Measurements from ENCODE around the gene CXorf65. TPM values are rescaled to one million over a fixed set of nuclear protein-coding genes. Genes with fewer than 3 reads are reported as not detected.

Gene CXorf65
- total RNA-seq, 5 donors from 2014 or later (not counting 1 experiment from before 2014, with no cell fraction given), result 33.8 to 86.6 (median 39.6) TPM

DNA sequence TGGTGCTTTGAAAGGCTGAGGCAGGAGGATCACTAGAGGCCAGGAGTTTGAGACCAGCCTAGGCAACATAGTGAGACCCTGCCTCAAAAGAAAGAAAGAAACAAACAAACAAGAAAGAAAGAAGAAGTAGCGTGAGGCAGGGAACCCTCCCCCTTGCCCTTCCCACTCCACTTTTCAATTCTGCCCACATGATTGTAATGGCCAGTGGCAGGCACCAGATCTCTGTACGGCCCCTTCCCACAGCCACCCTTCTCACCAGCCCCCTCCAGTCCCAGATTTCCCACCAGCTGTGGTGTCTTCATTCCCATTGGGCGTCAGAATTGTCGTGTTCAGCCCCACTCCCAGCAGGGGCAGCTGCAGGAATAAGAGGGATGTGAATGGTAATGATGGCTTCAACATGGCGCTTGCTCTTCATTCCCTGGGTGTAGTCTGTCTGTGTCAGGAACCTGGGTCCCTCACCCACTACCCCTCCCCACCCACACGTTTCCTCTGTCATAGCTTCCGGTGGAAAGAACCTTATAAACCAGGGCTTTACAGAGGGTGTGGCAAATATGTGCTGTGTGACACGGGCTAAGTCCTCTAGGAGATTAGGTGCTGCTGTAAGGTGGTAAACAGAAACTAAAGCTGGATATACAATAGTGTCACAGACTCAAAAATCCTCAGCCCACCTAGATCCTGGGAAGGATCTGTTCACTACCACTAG is 4.8 kb upstream of the CXorf65 start, which contains the start of gene IL2RG:
IL2RG (minus strand) TSS at position 437 of the 703 bp plus-strand sequence; CDS start at position 399, 38 bp downstream.
- peak within 1 kb of the TSS; percentile 94 for H3K4me3 ChIP-seq (ENCODE audit: control insufficient read depth in 1 of 2, extremely low read depth in 1 of 2, low read length in 1 of 2)
- Mint-ChIP-seq H3K4me1 (peaks cover 54 to 68% (median 60%) of the 10 kb centered on the region in 3 donors), H3K27me3 (no peaks in the 10 kb centered on the region), H3K4me3 (peak within 1 kb of the TSS; percentile 95 to 99 (median 97)), H3K9me3 (no peaks in the 10 kb centered on the region), H3K27ac (peak within 1 kb of the TSS; percentile 97 to 99), H3K36me3 (peaks cover 37% of the 10 kb centered on the region)
- ChIA-PET CTCF (interaction anchor here (1.0 to 1.9 kb wide), 8 partner anchors 9 to 71 kb away, joined by 4 to 16 read pairs (median 7); no protein-coding TSS in a partner anchor), POLR2A (interaction anchor here (0.5 to 2.4 kb wide), 20 partner anchors 8 to 1166 kb away, joined by 3 to 22 read pairs (median 5); partner anchors contain the start of genes FOXO4 (in 1 of the 2), NONO (in 1 of the 2), RPS4X (in 1 of the 2) and TAF1 (in 1 of the 2))
- peaks cover 4 to 31% of the 10 kb centered on the region in 2 donors for H3K36me3 ChIP-seq (ENCODE audit: control insufficient read depth in 2 of 2, extremely low read depth in 1 of 2, insufficient read depth in 1 of 2, low read length in 1 of 2)
- H3K27ac ChIP-seq (ENCODE audit: low read length), result peak within 1 kb of the TSS; percentile 99
- H3K4me1 ChIP-seq (ENCODE audit: control insufficient read depth in 1 of 2, extremely low read depth in 1 of 2, insufficient read depth in 2 of 2, low read length in 2 of 2), result peaks cover 17 to 56% of the 10 kb centered on the region in 2 experiments
- no peaks in the 10 kb centered on the region for H3K27me3 ChIP-seq (replicated peaks in 1 of 2; ENCODE audit: control insufficient read depth in 2 of 2, extremely low read depth in 1 of 2, insufficient read depth in 2 of 2, low read length in 1 of 2)
- no peaks in the 10 kb centered on the region for H3K9me3 ChIP-seq
- no CpG with 5 or more reads among the region's 8 CpGs for WGBS (ENCODE audit: insufficient coverage)
- ATAC-seq (replicated peaks in 1 of 4) (peak; percentile 87 to 91 (median 91)), DNase-seq (peak; percentile 35 to 90 (median 79))

DNA sequence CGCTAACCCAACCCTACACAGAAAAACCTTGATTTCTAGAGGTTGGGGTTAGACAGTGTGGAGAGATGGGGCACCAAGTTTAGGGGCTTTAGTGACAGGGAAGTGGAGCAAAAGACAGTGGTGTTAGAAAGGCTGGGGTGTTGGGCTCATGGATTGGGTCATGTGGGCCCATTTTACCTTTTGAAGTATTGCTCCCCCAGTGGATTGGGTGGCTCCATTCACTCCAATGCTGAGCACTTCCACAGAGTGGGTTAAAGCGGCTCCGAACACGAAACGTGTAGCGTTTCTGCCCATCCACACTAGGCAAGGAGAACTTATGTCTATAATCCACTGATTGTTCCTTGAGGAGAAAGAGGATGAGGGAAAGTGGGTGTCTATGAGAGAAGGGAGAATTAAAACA is 2.5 kb upstream of the CXorf65 start:
- peaks cover 69 to 82% (median 80%) of the 10 kb centered on the region in 3 donors for H3K4me1 Mint-ChIP-seq

DNA sequence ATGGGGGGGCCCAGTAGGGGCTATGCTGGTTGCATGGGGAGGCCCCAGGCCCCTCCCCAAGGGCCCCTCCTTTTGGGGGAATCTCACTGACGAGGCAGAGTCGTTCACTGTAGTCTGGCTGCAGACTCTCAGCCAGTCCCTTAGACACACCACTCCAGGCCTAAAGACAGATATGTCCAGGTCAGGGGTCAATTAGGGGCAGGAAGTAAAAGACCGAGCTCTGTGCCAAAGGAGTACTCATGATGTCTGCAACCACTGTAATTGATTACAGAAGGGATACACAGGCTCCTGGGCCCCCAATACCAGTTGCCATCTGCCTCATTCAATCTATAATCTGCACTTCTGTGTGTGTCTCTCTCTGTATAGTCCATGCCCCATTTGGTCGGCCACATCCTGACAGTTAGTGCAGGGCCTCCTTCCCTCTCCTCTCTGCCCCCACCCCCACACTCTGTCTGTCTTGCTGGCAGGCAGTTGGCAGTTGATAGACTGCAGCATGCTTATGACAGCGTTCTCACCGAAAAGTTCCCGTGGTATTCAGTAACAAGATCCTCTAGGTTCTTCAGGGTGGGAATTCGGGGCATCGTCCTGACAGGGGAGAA is 1.3 kb upstream of the CXorf65 start:
- no peaks in the 10 kb centered on the region for H3K27me3 ChIP-seq (replicated peaks in 1 of 2; ENCODE audit: control insufficient read depth in 2 of 2, extremely low read depth in 1 of 2, insufficient read depth in 2 of 2, low read length in 1 of 2)
- peak overlapping the region; percentile 99 for H3K27ac ChIP-seq (ENCODE audit: low read length)
- ChIA-PET CTCF (interaction anchor here in 1 of 2 donors (0.6 to 1.9 kb wide), 2 partner anchors 8 to 11 kb away, joined by 4 to 10 read pairs; partner anchors contain the start of gene MED12), POLR2A (interaction anchor here (1.1 to 1.4 kb wide), 2 partner anchors 8 to 11 kb away, joined by 3 to 6 read pairs; partner anchors contain the start of gene MED12 (in 1 of the 2))
- peaks cover 4 to 35% of the 10 kb centered on the region in 2 donors for H3K36me3 ChIP-seq (ENCODE audit: control insufficient read depth in 2 of 2, extremely low read depth in 1 of 2, insufficient read depth in 1 of 2, low read length in 1 of 2)
- peaks cover 27 to 75% of the 10 kb centered on the region in 2 experiments for H3K4me1 ChIP-seq (ENCODE audit: control insufficient read depth in 1 of 2, extremely low read depth in 1 of 2, insufficient read depth in 2 of 2, low read length in 2 of 2)
- peaks cover 45% of the 10 kb centered on the region for H3K36me3 Mint-ChIP-seq
- peak overlapping the region; percentile 95 to 99 (median 97) for H3K4me3 Mint-ChIP-seq
- ATAC-seq (replicated peaks in 1 of 4) (peak in 3 of 4 experiments; percentile 41 to 46 (median 45)), DNase-seq (peak in 30 of 35 experiments; percentile 31 to 64 (median 50))
- no peaks in the 10 kb centered on the region for H3K27me3 Mint-ChIP-seq
- H3K9me3 ChIP-seq, result no peaks in the 10 kb centered on the region
- H3K9me3 Mint-ChIP-seq, result no peaks in the 10 kb centered on the region
- no CpG with 5 or more reads among the region's 9 CpGs for WGBS (ENCODE audit: insufficient coverage)
- H3K4me1 Mint-ChIP-seq, result peaks cover 73 to 86% (median 86%) of the 10 kb centered on the region in 3 donors
- peak overlapping the region; percentile 94 for H3K4me3 ChIP-seq (ENCODE audit: control insufficient read depth in 1 of 2, extremely low read depth in 1 of 2, low read length in 1 of 2)
- peak overlapping the region; percentile 97 to 99 for H3K27ac Mint-ChIP-seq

More for the DNA sequence above, 2.5 kb upstream of the CXorf65 start:
- Histone ChIP-seq H3K36me3 (ENCODE audit: control insufficient read depth in 2 of 2, extremely low read depth in 1 of 2, insufficient read depth in 1 of 2, low read length in 1 of 2) (peaks cover 4 to 35% of the 10 kb centered on the region in 2 donors), H3K9me3 (no peaks in the 10 kb centered on the region), H3K27ac (ENCODE audit: low read length) (peak overlapping the region; percentile 99), H3K27me3 (replicated peaks in 1 of 2; ENCODE audit: control insufficient read depth in 2 of 2, extremely low read depth in 1 of 2, insufficient read depth in 2 of 2, low read length in 1 of 2) (no peaks in the 10 kb centered on the region), H3K4me1 (ENCODE audit: control insufficient read depth in 1 of 2, extremely low read depth in 1 of 2, insufficient read depth in 2 of 2, low read length in 2 of 2) (peaks cover 28 to 75% of the 10 kb centered on the region in 2 experiments), H3K4me3 (ENCODE audit: control insufficient read depth in 1 of 2, extremely low read depth in 1 of 2, low read length in 1 of 2) (peak overlapping the region; percentile 94)
- DNase-seq, result peak in 4 of 35 experiments; percentile 4 to 44 (median 29)
- CTCF ChIA-PET, result interaction anchor here in 1 of 2 donors (1.9 kb wide), 1 partner anchor 10 kb away, joined by 4 read pairs; no protein-coding TSS in a partner anchor
- H3K4me3 Mint-ChIP-seq, result peak overlapping the region; percentile 95 to 99 (median 97)
- H3K9me3 Mint-ChIP-seq, result no peaks in the 10 kb centered on the region
- no peak for ATAC-seq (replicated peaks in 1 of 4)
- no peaks in the 10 kb centered on the region for H3K27me3 Mint-ChIP-seq
- WGBS (ENCODE audit: insufficient coverage), result no CpG with 5 or more reads among the region's 6 CpGs
- peak overlapping the region; percentile 97 to 99 for H3K27ac Mint-ChIP-seq
- POLR2A ChIA-PET, result interaction anchor here in 1 of 2 donors (1.4 kb wide), 1 partner anchor 10 kb away, joined by 6 read pairs; the partner anchor contains the start of gene MED12
- H3K36me3 Mint-ChIP-seq, result peaks cover 45% of the 10 kb centered on the region

DNA sequence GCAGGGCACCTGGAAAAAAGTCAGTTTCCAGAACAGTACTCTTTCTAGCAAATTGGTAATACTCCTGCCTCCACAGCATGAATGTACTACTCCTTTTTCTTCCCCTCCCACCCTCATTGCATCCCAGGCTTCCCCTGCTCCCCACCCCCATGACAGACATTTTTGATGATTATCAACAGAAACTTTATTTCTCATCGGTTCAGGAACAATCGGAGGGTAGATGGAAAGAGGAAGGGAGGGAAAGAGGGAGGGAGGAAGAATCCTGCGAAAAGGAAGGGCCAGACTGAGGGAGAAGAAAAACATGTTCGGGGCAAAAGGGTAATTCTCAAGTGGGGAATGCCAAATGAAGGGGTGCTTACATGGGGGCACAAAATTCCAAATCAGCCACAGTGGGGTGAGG is 705 bp upstream of the CXorf65 start:
- Mint-ChIP-seq H3K4me1 (peaks cover 73 to 86% (median 86%) of the 10 kb centered on the region in 3 donors), H3K27me3 (no peaks in the 10 kb centered on the region), H3K4me3 (peak overlapping the region; percentile 95 to 99 (median 97)), H3K9me3 (no peaks in the 10 kb centered on the region), H3K27ac (peak overlapping the region; percentile 97 to 99), H3K36me3 (peaks cover 45% of the 10 kb centered on the region)
- DNase-seq (no peak), ATAC-seq (replicated peaks in 1 of 4) (no peak)
- POLR2A ChIA-PET, result interaction anchor here in 1 of 2 donors (1.1 kb wide), 1 partner anchor 8 kb away, joined by 3 read pairs; no protein-coding TSS in a partner anchor
- no peak overlapping the region for H3K4me3 ChIP-seq (ENCODE audit: control insufficient read depth in 1 of 2, extremely low read depth in 1 of 2, low read length in 1 of 2)
- CTCF ChIA-PET, result interaction anchor here in 1 of 2 donors (0.6 to 1.9 kb wide), 2 partner anchors 8 to 11 kb away, joined by 4 to 10 read pairs; partner anchors contain the start of gene MED12
- WGBS (ENCODE audit: insufficient coverage), result 20% methylated on average over 1 of the region's 4 CpGs
- peak overlapping the region; percentile 99 for H3K27ac ChIP-seq (ENCODE audit: low read length)
- peaks cover 4 to 35% of the 10 kb centered on the region in 2 donors for H3K36me3 ChIP-seq (ENCODE audit: control insufficient read depth in 2 of 2, extremely low read depth in 1 of 2, insufficient read depth in 1 of 2, low read length in 1 of 2)
- H3K4me1 ChIP-seq (ENCODE audit: control insufficient read depth in 1 of 2, extremely low read depth in 1 of 2, insufficient read depth in 2 of 2, low read length in 2 of 2), result peaks cover 23 to 77% of the 10 kb centered on the region in 2 experiments
- H3K9me3 ChIP-seq, result no peaks in the 10 kb centered on the region
- H3K27me3 ChIP-seq (replicated peaks in 1 of 2; ENCODE audit: control insufficient read depth in 2 of 2, extremely low read depth in 1 of 2, insufficient read depth in 2 of 2, low read length in 1 of 2), result no peaks in the 10 kb centered on the region

DNA sequence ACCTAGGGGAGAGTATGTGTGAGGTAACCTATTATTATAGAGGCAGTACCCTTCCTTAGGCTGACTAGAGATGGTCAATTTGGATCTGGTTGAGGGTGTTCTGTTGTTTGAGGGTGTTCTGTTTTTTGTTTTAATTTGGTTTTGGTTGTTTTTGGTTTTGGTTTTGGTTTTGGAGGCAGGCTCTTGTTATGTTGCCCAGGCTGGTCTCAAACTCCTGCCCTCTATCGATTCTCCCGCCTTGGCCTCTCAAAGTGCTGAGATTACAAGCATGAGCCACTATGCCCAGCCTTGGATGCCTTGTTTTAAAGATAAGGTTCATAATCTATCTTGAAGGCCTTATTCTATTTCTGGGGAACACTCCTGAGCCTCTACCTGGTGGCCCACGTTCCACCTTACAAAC is 912 bp downstream of the CXorf65 start:
- CTCF ChIA-PET, result interaction anchor here in 1 of 2 donors (0.6 kb wide), 1 partner anchor 74 kb away, joined by 5 read pairs; no protein-coding TSS in a partner anchor
- DNase-seq, result peak in 1 of 35 experiments; percentile 38
- H3K36me3 Mint-ChIP-seq, result peaks cover 42% of the 10 kb centered on the region
- no peaks in the 10 kb centered on the region for H3K9me3 ChIP-seq
- peaks cover 4 to 35% of the 10 kb centered on the region in 2 donors for H3K36me3 ChIP-seq (ENCODE audit: control insufficient read depth in 2 of 2, extremely low read depth in 1 of 2, insufficient read depth in 1 of 2, low read length in 1 of 2)
- H3K27ac Mint-ChIP-seq, result peak overlapping the region; percentile 94 to 97
- H3K27me3 Mint-ChIP-seq, result no peaks in the 10 kb centered on the region
- ATAC-seq (replicated peaks in 1 of 4), result no peak
- no peaks in the 10 kb centered on the region for H3K9me3 Mint-ChIP-seq
- peak overlapping the region; percentile 1 to 21 for H3K4me3 ChIP-seq (ENCODE audit: control insufficient read depth in 1 of 2, extremely low read depth in 1 of 2, low read length in 1 of 2)
- WGBS (ENCODE audit: insufficient coverage), result no CpG with 5 or more reads among the region's 3 CpGs
- H3K4me1 Mint-ChIP-seq, result peaks cover 82 to 90% (median 87%) of the 10 kb centered on the region in 3 donors
- H3K27me3 ChIP-seq (replicated peaks in 1 of 2; ENCODE audit: control insufficient read depth in 2 of 2, extremely low read depth in 1 of 2, insufficient read depth in 2 of 2, low read length in 1 of 2), result no peaks in the 10 kb centered on the region
- H3K4me3 Mint-ChIP-seq, result peak overlapping the region; percentile 44 to 97 (median 61)
- peaks cover 27 to 89% of the 10 kb centered on the region in 2 experiments for H3K4me1 ChIP-seq (ENCODE audit: control insufficient read depth in 1 of 2, extremely low read depth in 1 of 2, insufficient read depth in 2 of 2, low read length in 2 of 2)
- peak overlapping the region; percentile 82 for H3K27ac ChIP-seq (ENCODE audit: low read length)
- POLR2A ChIA-PET, result interaction anchor here (0.7 to 1.9 kb wide), 3 partner anchors 13 to 24 kb away, joined by 4 to 10 read pairs (median 6); partner anchors contain the start of gene MED12 (in 1 of the 2)
